Hematopoietic multipotent progenitor cell treated with erythropoietin and hydrocortisone succinate and interleukin-3 and kit ligand, for 15 days (in vitro differentiated cells): Measurements from ENCODE around the gene ATL1.
"Not testable (repeated sequence)": the region's sequence is repeated elsewhere in the genome, so short reads cannot be mapped to it uniquely, and the experiment has no call there.

Experiments used
- DNase-seq: peaks from one replicate; pipeline ENCODE4 v3.0.0-alpha.2; 2015; ENCODE audit warnings: low spot score

The ATL1 gene

GRCh38 chr14:50657753-50658152 lies 97.8 kb downstream of the ATL1 start:
- DNase-seq: peak; percentile 25

GRCh38 chr14:50658203-50658602 lies 98.3 kb downstream of the ATL1 start:
- no peak for DNase-seq

DNA sequence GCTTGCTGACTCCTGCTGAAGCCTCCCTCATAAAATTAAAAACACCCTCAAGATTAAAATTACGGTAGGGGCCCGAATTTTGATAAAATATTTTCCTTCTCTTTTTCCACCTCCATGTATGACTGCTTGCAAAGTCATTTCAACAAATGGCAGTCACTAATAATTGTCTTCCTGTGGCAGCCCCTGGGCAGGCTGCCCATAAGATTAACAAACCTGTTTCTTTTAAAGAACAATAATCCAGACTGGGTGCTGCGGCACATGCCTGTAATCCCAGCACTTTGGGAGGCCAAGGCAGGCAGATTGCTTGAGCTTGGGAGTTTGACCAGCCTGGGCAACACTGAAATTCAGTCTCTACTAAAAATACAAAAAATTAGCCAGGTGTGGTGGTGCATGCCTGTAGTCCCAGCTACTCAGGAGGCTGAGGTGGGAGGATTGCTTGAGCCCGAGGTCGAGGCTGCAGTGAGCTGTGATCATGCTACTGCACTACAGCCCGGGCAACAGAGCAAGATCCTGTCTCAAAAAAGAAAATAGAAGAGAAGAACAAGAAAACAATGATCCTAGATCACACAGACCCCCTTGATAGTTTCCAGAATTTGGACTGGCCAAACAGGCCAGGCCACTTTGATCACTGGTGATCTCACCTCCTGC lies 99.5 kb downstream of the ATL1 start:
- DNase-seq: no peak

- DNase-seq: not testable (repeated sequence)
Measured at GRCh38 chr14:50664579-50664978, 104.6 kb downstream of the ATL1 start.

DNA sequence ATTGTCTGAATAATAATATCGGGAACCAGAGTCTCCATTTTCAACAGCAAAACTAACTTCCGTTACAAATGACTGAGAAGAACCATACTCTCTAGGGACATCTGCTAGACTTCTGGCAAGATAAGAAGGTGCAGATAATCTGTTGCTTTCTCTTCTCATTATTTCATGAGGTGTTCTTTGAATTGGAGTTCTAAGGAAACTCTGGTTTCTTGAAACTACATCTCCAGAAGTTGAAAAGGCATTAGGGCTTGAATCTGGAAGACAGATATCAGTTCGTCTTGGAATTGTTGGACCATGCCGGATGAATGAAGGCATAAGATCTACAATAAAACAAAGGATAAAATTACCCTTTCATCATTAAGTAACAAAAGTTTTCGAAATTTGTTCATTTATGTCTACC lies 105.4 kb downstream of the ATL1 start:
- peak; percentile 26 for DNase-seq

- peak; percentile 46 for DNase-seq
Measured at GRCh38 chr14:50666772-50667683, 107.1 kb downstream of the ATL1 start.

GRCh38 chr14:50667684-50667995 lies 107.7 kb downstream of the ATL1 start:
- DNase-seq: no peak

- peak; percentile 76 for DNase-seq
Measured at GRCh38 chr14:50667996-50668825, 108.3 kb downstream of the ATL1 start, which contains the start of gene SAV1. Gene SAV1 (minus strand): TSS chr14:50668306. CDS start chr14:50667967, 339 bp downstream.

DNA sequence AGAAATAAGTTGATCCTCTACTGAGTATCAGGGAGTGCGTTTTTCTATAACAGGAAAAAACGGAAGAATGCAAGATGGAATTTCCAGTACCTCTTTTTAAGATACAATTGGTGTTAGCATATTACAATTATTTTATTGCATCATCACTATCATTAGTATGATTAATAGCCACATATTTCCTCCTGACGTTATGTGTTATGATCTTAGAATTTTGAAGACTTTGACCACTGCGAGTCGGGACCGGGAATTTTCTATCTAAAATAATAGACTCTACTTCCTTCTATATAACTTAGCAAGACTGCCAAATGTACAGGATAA lies 108.8 kb downstream of the ATL1 start:
- no peak for DNase-seq

DNA sequence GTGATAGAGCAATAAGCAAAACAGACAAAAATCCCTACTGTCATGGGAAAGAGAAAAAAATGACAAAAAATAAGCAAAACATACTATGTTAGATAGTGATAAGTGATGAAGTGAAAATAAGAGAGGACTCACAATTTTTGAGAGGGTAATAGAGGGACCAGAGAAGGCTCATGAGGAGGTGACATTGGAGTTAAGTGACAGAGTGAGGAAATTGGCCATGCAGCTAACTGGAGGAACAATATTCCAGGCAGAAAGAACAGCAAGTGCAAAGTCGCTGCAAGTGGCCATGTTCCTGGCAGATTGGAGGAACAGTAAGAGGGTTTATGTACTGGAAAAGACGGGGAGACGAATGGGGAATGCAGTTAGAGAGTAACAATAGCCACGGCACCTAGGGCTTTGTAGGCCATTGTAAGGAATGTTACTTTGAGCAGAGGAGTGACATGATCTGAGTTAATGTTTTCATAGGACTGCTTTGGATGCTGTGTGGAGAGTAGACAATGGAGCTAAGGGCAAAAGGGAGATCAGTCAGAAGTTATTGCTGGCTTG lies 109.6 kb downstream of the ATL1 start:
- no peak for DNase-seq

- DNase-seq: no peak
Measured at GRCh38 chr14:50670196-50670865, 110.4 kb downstream of the ATL1 start.

DNA sequence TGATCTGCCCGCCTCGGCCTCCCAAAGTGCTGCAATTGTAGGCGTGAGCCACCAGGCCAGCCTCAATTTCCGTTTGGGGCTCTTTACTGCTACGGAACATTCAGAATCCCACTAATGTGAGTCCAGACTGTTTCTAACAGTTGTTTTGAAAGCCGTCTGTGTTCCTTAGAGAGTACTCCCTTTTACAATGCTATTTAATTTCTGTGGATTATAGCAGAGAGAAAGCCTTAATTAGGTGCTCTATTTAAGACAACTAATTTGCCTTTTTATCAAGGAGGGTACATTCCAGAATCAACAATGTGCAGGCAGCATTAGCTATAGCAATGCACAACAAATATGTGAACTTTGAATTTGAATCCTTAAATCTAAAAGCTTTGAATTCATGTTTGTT lies 110.9 kb downstream of the ATL1 start:
- DNase-seq: no peak

- no peak for DNase-seq
Measured at GRCh38 chr14:50675597-50675996, 115.7 kb downstream of the ATL1 start.

DNA sequence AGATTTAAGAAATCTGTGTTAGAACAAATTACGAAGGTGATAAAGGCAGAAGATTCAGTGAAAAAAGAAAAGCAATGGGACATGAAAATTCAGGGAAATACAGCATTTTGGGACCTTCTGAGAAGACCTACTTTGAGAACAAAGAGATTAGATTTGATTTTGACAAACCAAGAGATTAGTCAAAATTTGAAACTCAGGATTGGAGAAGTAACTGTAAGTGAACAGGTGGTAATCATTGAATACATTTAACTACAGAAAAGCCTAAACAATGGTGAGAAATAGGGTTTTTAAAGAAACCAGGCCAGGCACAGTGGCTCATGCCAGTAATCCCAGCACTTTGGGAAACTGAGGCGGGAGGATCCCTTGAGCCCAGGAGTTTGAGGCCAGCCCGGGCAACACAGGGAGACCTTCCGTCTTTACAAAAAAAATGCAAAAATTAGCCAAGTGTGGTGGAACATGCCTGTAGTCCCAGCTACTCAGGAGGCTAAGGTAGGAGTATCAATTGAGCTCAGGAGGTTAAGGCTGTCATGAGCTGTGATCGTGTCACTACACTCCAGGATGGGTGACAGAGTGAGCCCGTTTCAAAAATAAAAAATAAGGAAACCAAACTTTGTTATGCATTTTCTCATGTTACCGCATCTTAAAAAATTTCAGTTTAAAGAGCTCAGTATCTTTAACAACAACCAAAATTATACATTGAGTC lies 117.0 kb downstream of the ATL1 start:
- DNase-seq: no peak

DNA sequence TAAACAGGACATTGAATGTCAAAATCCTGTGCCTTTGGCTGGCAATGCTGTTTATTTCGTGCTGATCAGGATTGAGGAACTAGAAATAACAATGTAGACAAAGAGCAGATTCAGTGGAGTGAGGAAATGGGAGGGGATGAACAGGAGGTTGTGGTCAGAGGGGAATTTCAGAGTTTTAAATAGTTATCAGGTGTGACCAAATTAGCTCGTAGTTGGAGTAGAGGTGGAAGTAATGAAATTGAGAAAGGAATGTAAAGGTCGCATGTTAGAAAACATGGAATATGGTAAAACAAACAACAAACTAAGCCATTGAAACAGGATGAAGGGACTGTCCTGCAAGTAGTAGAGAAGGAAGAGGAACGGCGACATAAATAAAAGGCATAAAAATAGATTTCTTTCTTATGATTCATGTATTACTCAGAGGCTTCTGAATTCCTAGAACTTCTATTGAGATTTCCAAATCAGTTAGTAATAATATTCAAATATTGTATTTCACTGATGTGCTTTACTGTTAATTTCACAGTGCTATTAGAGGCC lies 117.7 kb downstream of the ATL1 start:
- no peak for DNase-seq

DNA sequence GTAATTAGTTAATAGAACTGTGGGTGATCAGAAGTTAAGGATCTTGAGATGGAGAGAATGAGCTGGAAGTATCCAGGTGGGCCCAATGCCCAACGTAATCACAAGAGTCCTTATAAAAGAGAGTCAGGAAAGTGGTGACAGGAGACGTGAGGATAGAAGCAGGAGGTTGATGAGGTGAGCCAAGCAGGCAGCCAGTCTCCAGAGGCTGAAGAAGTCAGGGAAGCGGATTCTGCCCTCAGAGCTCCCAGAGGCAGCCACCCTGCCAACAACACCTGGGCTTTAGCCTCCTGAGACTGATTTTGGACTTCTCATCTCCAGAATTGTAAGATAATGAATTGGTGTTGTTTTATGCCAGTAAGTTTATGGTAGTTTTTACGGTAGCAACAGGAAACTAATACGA lies 118.2 kb downstream of the ATL1 start:
- DNase-seq: no peak

DNA sequence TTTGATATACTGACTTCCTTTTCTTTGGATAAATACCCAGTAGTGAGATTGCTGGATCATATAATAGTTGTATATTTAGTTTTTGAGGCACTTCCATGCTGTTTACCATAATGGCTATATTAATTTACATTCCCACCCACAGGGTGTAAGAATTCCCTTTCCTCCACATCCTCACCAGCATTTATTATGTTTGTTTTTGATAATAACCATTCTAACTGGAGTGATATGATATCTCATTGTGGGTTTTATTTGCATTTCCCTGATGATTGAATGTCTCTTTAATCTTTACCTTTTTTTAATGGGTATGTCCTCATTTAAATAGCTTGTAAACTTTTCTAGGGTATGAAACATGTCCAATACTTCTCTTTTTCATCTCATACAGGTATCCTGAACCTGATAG lies 119.7 kb downstream of the ATL1 start:
- DNase-seq: no peak
